Mucosa of stomach (tissue), 1 donor: ENCODE data around the gene TRIM38.
A peak's percentile ranks its signal among the peaks of the same experiment; 100 is the strongest.

Source experiments
- H3K27me3 ChIP-seq: one replicate; pipeline ENCODE4 v1.7.0; 2013; ENCODE audit warnings: mild to moderate bottlenecking, low read length; ENCODE audit not compliant: control insufficient read depth, insufficient read depth
- H3K36me3 ChIP-seq: one replicate; pipeline ENCODE4 v1.7.0; 2013; ENCODE audit warnings: low read length; ENCODE audit not compliant: control insufficient read depth, insufficient read depth
- H3K4me1 ChIP-seq: one replicate; pipeline ENCODE4 v1.7.0; 2013; ENCODE audit warnings: mild to moderate bottlenecking, low read length; ENCODE audit not compliant: control insufficient read depth, insufficient read depth
- H3K4me3 ChIP-seq: one replicate; pipeline ENCODE4 v1.7.0; 2013; ENCODE audit warnings: low read length
- H3K9ac ChIP-seq: one replicate; pipeline ENCODE4 v1.7.0; 2013; ENCODE audit warnings: mild to moderate bottlenecking, low read length, moderate library complexity
- H3K9me3 ChIP-seq: one replicate; pipeline ENCODE4 v1.7.0; 2013; ENCODE audit warnings: mild to moderate bottlenecking, low read length, moderate library complexity; ENCODE audit not compliant: control insufficient read depth
- donor health status: Pancreatic carcinoma.

The TRIM38 gene

DNA sequence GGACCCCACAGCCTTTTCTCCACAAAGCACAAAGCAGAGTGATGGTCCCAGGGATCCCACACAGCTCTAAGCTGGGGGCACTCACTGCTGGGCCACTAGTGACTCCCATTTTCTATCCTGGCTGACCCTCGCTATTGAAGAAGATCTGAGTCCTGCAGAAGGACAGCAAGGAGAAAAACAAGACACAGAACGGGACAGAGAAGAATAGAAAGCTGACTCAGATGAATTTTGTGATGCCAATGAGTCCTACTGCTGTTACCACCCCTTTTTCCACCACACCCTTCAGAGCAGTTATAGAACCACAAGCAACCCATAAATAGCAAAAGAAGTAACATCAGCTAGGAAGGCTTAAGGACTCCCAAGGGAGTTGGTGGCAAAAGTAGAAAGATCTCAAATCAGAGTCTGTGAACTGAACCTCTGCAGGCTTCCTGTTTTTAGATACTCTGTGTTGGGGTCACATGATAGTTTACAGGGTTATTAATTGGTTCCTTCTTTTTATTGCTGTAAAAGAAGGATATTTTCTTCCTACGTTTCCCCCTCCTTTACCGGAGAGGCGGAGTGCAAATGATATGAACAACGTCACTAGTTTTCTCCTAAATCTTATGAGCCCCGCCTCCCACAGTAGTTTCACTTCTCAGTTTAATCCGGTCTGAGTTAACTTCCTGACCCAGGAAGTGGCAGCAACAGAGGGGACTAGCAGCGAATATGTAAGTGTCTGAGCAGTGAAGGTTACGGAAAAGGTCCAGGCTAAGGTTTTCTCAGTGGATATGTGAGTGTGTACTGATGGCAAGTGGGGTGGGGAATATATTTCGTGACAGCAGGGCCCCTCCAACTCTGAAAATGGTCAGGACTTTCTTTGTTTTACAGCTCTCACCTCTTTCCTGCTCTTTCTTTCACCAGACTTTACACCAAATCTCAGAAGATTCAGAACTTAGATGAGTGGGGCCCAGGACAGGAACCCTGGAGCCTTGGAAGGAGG lies at the start of gene TRIM38:
TRIM38 (plus strand) TSS at position 654 of the 979 bp plus-strand sequence. CDS start 3,721 bp downstream, outside the sequence.
- Histone ChIP-seq H3K27me3 (no peaks in the 10 kb centered on the region), H3K4me1 (peaks cover 9% of the 10 kb centered on the region), H3K9ac (peak within 1 kb of the TSS; percentile 96), H3K4me3 (peak within 1 kb of the TSS; percentile 96), H3K36me3 (no peaks in the 10 kb centered on the region), H3K9me3 (no peaks in the 10 kb centered on the region)

GRCh38 chr6:25913741-25914140 lies 48.9 kb upstream of the TRIM38 start:
- no peaks in the 10 kb centered on the region for H3K4me1 ChIP-seq
- no peaks in the 10 kb centered on the region for H3K36me3 ChIP-seq
- H3K4me3 ChIP-seq: no peak overlapping the region
- H3K27me3 ChIP-seq: no peaks in the 10 kb centered on the region
- no peak overlapping the region for H3K9ac ChIP-seq
- no peaks in the 10 kb centered on the region for H3K9me3 ChIP-seq

GRCh38 chr6:25916330-25916729 lies 46.3 kb upstream of the TRIM38 start:
- Histone ChIP-seq H3K9ac (no peak overlapping the region), H3K27me3 (no peaks in the 10 kb centered on the region), H3K36me3 (no peaks in the 10 kb centered on the region), H3K4me3 (no peak overlapping the region), H3K4me1 (no peaks in the 10 kb centered on the region), H3K9me3 (no peaks in the 10 kb centered on the region)

- Histone ChIP-seq H3K4me1 (no peaks in the 10 kb centered on the region), H3K9ac (no peak overlapping the region), H3K4me3 (no peak overlapping the region), H3K9me3 (no peaks in the 10 kb centered on the region), H3K36me3 (no peaks in the 10 kb centered on the region), H3K27me3 (no peaks in the 10 kb centered on the region)
Observed at GRCh38 chr6:25916789-25917490, 45.7 kb upstream of the TRIM38 start.

- no peak overlapping the region for H3K4me3 ChIP-seq
- no peaks in the 10 kb centered on the region for H3K9me3 ChIP-seq
- no peak overlapping the region for H3K9ac ChIP-seq
- H3K27me3 ChIP-seq: no peaks in the 10 kb centered on the region
- H3K4me1 ChIP-seq: no peaks in the 10 kb centered on the region
- no peaks in the 10 kb centered on the region for H3K36me3 ChIP-seq
Observed at GRCh38 chr6:25918083-25918683, 44.4 kb upstream of the TRIM38 start.

DNA sequence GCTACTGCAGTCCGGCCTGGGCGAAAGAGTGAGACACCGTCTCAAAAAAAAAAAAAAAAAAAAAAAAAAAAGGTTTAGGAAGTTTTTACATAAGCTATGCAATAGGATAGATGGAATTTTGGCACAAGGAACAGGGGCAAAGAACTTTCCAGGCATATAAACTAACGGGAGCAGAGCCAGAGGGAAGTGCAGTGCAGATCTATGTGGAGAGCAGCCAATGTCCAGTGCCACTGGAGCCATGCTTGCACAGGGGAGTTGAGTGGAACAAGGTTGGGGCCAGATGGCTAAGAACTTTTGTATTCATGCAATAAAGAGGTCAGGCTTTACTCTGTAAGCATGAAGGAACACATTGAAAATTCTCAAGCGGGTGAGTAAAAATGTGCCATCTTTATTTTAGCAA lies 42.9 kb upstream of the TRIM38 start:
- Histone ChIP-seq H3K27me3 (peaks cover 3% of the 10 kb centered on the region), H3K9me3 (no peaks in the 10 kb centered on the region), H3K4me3 (no peak overlapping the region), H3K4me1 (no peaks in the 10 kb centered on the region), H3K36me3 (no peaks in the 10 kb centered on the region), H3K9ac (no peak overlapping the region)

DNA sequence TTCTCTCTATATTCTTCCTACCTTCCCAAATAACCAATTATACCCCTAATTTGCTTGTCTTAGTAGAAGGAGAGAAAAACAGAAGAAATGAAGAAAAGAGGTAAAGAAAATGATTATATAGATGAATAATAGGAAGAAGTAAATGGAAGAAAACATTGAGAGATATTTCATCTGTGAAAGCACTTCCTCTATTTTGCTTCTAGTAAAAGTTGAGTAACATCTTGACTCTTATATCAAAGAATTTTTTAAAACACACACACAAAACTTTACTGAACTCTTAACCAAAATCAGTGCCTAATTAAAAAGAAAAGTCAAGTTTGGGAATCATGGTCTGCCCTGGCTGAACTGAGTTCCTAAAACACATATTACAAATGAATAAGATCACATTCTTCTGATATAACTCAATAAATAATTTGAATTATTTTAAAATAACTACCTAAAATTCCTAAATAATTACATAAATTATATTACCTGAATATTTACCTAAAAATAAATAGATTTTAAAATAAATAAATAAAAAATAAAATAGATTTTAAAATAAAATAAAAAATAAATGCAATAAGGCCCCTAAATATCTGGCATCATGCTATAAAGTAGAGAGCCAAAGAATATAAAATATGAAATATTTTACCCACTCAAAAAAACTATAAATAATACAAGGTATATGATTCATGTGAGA lies 40.9 kb upstream of the TRIM38 start:
- Histone ChIP-seq H3K27me3 (peaks cover 7% of the 10 kb centered on the region), H3K9ac (no peak overlapping the region), H3K9me3 (no peaks in the 10 kb centered on the region), H3K4me3 (no peak overlapping the region), H3K36me3 (no peaks in the 10 kb centered on the region), H3K4me1 (no peaks in the 10 kb centered on the region)

DNA sequence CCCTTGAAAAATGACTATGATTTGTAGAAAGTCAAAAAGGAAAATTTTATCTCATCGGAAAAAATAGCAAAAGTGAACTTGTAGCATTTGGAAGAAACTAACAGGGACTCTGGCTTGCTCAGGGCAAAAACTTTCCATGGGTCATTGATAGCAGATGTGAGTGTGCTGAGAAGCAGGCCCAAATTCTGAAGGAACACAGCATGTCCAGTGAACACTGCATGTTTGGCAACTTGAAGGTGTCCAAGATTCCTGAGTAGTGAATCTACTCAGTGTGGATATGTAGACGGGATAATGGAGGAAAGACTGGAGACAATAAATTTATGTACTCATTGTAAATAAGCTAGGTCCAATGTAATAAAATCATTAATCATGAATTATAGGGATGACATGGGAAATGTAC lies 40.3 kb upstream of the TRIM38 start:
- Histone ChIP-seq H3K36me3 (no peaks in the 10 kb centered on the region), H3K4me3 (no peak overlapping the region), H3K4me1 (no peaks in the 10 kb centered on the region), H3K9me3 (no peaks in the 10 kb centered on the region), H3K27me3 (peaks cover 7% of the 10 kb centered on the region), H3K9ac (no peak overlapping the region)

DNA sequence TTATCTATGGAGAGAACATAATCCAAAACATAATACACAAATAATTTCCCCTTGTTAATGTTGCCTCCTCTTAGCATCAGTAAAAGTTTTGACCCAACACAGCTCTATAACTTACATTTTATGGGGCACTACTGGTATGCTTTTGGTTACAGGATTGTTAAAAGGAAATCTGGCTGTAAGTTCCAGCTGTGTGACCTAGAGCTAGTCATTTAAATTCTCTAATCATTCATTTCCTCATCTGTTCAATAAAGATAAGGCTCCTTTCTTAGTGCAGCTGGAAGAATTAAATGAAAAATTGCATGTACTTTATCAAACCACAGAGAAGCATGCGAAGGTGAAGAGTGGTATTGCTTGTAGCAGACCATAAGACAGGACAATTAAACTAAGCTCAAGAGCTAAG lies 36.7 kb upstream of the TRIM38 start:
- Histone ChIP-seq H3K9ac (no peak overlapping the region), H3K4me1 (no peaks in the 10 kb centered on the region), H3K27me3 (peaks cover 24% of the 10 kb centered on the region), H3K36me3 (no peaks in the 10 kb centered on the region), H3K9me3 (no peaks in the 10 kb centered on the region), H3K4me3 (no peak overlapping the region)

DNA sequence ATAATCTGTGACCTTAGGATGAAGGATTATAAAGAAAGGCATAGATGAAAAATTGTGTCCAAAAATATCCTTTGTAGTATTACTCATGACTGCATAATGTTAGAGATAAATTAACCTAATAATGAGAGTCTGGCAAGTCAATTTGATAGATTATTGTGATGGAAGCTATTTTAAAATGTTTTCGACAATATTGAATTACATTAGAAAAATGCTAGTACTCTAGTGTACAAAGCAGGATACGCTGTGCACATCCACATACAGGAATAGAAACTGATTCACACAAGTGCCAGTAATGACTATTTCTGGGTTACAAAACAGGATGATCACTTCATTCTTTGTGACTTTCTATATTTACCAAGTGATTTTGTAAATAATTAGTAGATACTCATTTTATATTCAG lies 35.4 kb upstream of the TRIM38 start:
- Histone ChIP-seq H3K9ac (no peak overlapping the region), H3K4me1 (no peaks in the 10 kb centered on the region), H3K27me3 (peaks cover 24% of the 10 kb centered on the region), H3K4me3 (no peak overlapping the region), H3K36me3 (no peaks in the 10 kb centered on the region), H3K9me3 (no peaks in the 10 kb centered on the region)

GRCh38 chr6:25927756-25928216 lies 34.8 kb upstream of the TRIM38 start:
- H3K4me3 ChIP-seq: no peak overlapping the region
- H3K36me3 ChIP-seq: no peaks in the 10 kb centered on the region
- no peak overlapping the region for H3K9ac ChIP-seq
- no peaks in the 10 kb centered on the region for H3K9me3 ChIP-seq
- no peaks in the 10 kb centered on the region for H3K4me1 ChIP-seq
- peaks cover 27% of the 10 kb centered on the region for H3K27me3 ChIP-seq
